H9 (cell line): ENCODE measurements around the gene NTN3. TPM values are rescaled to one million over a fixed set of nuclear protein-coding genes. Genes with fewer than 3 reads are reported as not detected.

Experiments used
- DNase-seq: peaks from one replicate; pipeline ENCODE4 v3.0.0-alpha.2; 2017
- H2AFZ ChIP-seq: one replicate; pipeline ENCODE4 v1.6.1; 2013; ENCODE audit warnings: mild to moderate bottlenecking, low read length, control low read depth, moderate library complexity
- H2AK5ac ChIP-seq: 2 replicates; pipeline ENCODE4 v1.6.1; 2013; ENCODE audit warnings: low read length, control low read depth, mixed read lengths; ENCODE audit not compliant: insufficient read length
- H2BK120ac ChIP-seq: one replicate; pipeline ENCODE4 v1.6.1; 2013; ENCODE audit warnings: low read depth, mild to moderate bottlenecking, low read length, control low read depth, inconsistent platforms; ENCODE audit not compliant: poor library complexity, severe bottlenecking
- H2BK12ac ChIP-seq: 2 replicates; pipeline ENCODE4 v1.6.1; 2013; ENCODE audit warnings: low read length, control low read depth, mixed read lengths, low read depth; ENCODE audit not compliant: insufficient read length
- H2BK15ac ChIP-seq: 2 replicates; pipeline ENCODE4 v1.6.1; 2013; ENCODE audit warnings: low read depth, low read length, control low read depth
- H2BK20ac ChIP-seq: one replicate; pipeline ENCODE4 v1.6.1; 2013; ENCODE audit warnings: low read depth, mild to moderate bottlenecking, low read length, control low read depth, inconsistent platforms; ENCODE audit not compliant: poor library complexity, severe bottlenecking
- H2BK5ac ChIP-seq: 2 replicates; pipeline ENCODE4 v1.6.1; 2013; ENCODE audit warnings: low read length, control low read depth, mixed read lengths; ENCODE audit not compliant: insufficient read length
- H3K14ac ChIP-seq: 2 replicates; pipeline ENCODE4 v1.6.1; 2013; ENCODE audit warnings: low read length, control low read depth; ENCODE audit not compliant: insufficient read depth
- H3K18ac ChIP-seq: 2 replicates; pipeline ENCODE4 v1.6.1; 2013; ENCODE audit warnings: low read depth, mild to moderate bottlenecking, mixed read lengths, low read length, control low read depth; ENCODE audit not compliant: insufficient read length
- H3K23ac ChIP-seq: 2 replicates; pipeline ENCODE4 v1.6.1; 2013; ENCODE audit warnings: low read length, control low read depth, mixed read lengths, low read depth; ENCODE audit not compliant: insufficient read length
- H3K23me2 ChIP-seq: 2 replicates; pipeline ENCODE4 v1.6.1; 2013; ENCODE audit warnings: low read depth, mild to moderate bottlenecking, mixed read lengths, low read length, control low read depth; ENCODE audit not compliant: insufficient read length, poor library complexity, severe bottlenecking
- H3K27ac ChIP-seq: 2 replicates; pipeline ENCODE4 v1.5.1; 2013; ENCODE audit warnings: low read length, control low read depth, mixed read lengths, low read depth; ENCODE audit not compliant: insufficient read length
- H3K27me3 ChIP-seq: 2 replicates; pipeline ENCODE4 v1.6.1; 2013; ENCODE audit warnings: low read length, control low read depth, inconsistent platforms; ENCODE audit not compliant: insufficient read depth
- H3K4ac ChIP-seq: 2 replicates; pipeline ENCODE4 v1.6.1; 2013; ENCODE audit warnings: low read depth, mild to moderate bottlenecking, control low read depth, inconsistent platforms, low read length, moderate library complexity
- H3K4me1 ChIP-seq: 2 replicates; pipeline ENCODE4 v1.6.1; 2013; ENCODE audit warnings: low read length, control low read depth, inconsistent platforms; ENCODE audit not compliant: insufficient read depth
- H3K4me2 ChIP-seq: 2 replicates; pipeline ENCODE4 v1.6.1; 2013; ENCODE audit warnings: low read length, control low read depth, mixed read lengths; ENCODE audit not compliant: insufficient read length, insufficient read depth
- H3K56ac ChIP-seq: 2 replicates; pipeline ENCODE4 v1.6.1; 2013; ENCODE audit warnings: low read depth, mild to moderate bottlenecking, mixed read lengths, low read length, control low read depth; ENCODE audit not compliant: insufficient read length
- H3K79me1 ChIP-seq: 2 replicates; pipeline ENCODE4 v1.6.1; 2013; ENCODE audit warnings: low read depth, mild to moderate bottlenecking, moderate library complexity, low read length, control low read depth, inconsistent platforms; ENCODE audit not compliant: insufficient read depth, poor library complexity, severe bottlenecking
- H3K79me2 ChIP-seq: 2 replicates; pipeline ENCODE4 v1.6.1; 2013; ENCODE audit warnings: low read length, control low read depth, inconsistent platforms; ENCODE audit not compliant: insufficient read depth
- H3K9ac ChIP-seq: 2 replicates; pipeline ENCODE4 v1.6.1; 2013; ENCODE audit warnings: low read length, control low read depth, mixed read lengths; ENCODE audit not compliant: insufficient read length; ENCODE audit errors: extremely low read depth
- H3K9me3 ChIP-seq: one replicate; pipeline ENCODE4 v1.6.1; 2013; ENCODE audit warnings: low read depth, low read length, inconsistent platforms; ENCODE audit not compliant: control insufficient read depth
- H3T11ph ChIP-seq: one replicate; pipeline ENCODE4 v1.6.1; 2013; ENCODE audit warnings: mild to moderate bottlenecking, low read length, control low read depth, inconsistent platforms
- H4K20me1 ChIP-seq: one replicate; pipeline ENCODE4 v1.6.1; 2013; ENCODE audit not compliant: control insufficient read depth, insufficient read length, insufficient read depth
- H4K5ac ChIP-seq: 2 replicates; pipeline ENCODE4 v1.6.1; 2013; ENCODE audit warnings: low read depth, mild to moderate bottlenecking, mixed read lengths, low read length, control low read depth; ENCODE audit not compliant: insufficient read length
- H4K8ac ChIP-seq: replicated peaks from 2 replicates; pipeline ENCODE4 v1.6.1; 2013; ENCODE audit warnings: low read length, control low read depth, mixed read lengths, low read depth; ENCODE audit not compliant: insufficient read length
- H4K91ac ChIP-seq: 2 replicates; pipeline ENCODE4 v1.6.1; 2013; ENCODE audit warnings: low read depth, mild to moderate bottlenecking, moderate library complexity, mixed read lengths, low read length, control low read depth; ENCODE audit not compliant: insufficient read length
- H3K27ac Mint-ChIP-seq, 3 experiments: 2 replicates in 2 of 3; 3 replicates in 1 of 3; pipeline ENCODE4 v1.8.0; 2020 to 2021; ENCODE audit warnings: mixed read lengths in 3 of 3, mild to moderate bottlenecking in 1 of 3, moderate library complexity in 1 of 3
- H3K27me3 Mint-ChIP-seq: 2 replicates; pipeline ENCODE4 v1.8.0; 2021; ENCODE audit warnings: low read depth, mild to moderate bottlenecking, moderate library complexity, mixed read lengths
- H3K36me3 Mint-ChIP-seq, 3 experiments: 2 replicates in 2 of 3; 3 replicates in 1 of 3; pipeline ENCODE4 v1.8.0; 2020 to 2021; ENCODE audit warnings: low read depth in 3 of 3, mixed read lengths in 3 of 3; ENCODE audit not compliant: insufficient read depth in 1 of 3
- H3K4me1 Mint-ChIP-seq, 2 experiments: 2 replicates each; pipeline ENCODE4 v1.8.0; 2020; ENCODE audit warnings: mixed read lengths in 2 of 2
- H3K4me3 Mint-ChIP-seq, 2 experiments: 2 replicates in 1 of 2; 3 replicates in 1 of 2; pipeline ENCODE4 v1.8.0; 2020 to 2021; ENCODE audit warnings: mild to moderate bottlenecking in 2 of 2, mixed read lengths in 2 of 2, moderate library complexity in 1 of 2
- H3K9me3 Mint-ChIP-seq, 2 experiments: 2 replicates in 1 of 2; 3 replicates in 1 of 2; pipeline ENCODE4 v1.8.0; 2020; ENCODE audit warnings: mild to moderate bottlenecking in 2 of 2, mixed read lengths in 2 of 2, moderate library complexity in 1 of 2
- WGBS: extraction: QIAGEN DNeasy Blood & Tissue Kit; methylation state at CpG from one replicate; pipeline ENCODE4 v1.1.7; 2013; ENCODE audit warnings: missing lambda C conversion rate, low lambda C conversion rate, mixed read lengths; ENCODE audit not compliant: insufficient read length; ENCODE audit errors: extremely low coverage; 5-methylcytosine and 5-hydroxymethylcytosine counted together
- total RNA-seq: library from RNA; stranded (reverse); gene quantifications from 2 replicates; pipeline ENCODE4 v1.2.1, GENCODE V29; 2021
- TF ChIP-seq, protein P1 (sequence below): fragments of 200-600 bp; sonication (generic); conservative IDR thresholded peaks from 3 replicates; pipeline ENCODE4 v1.8.0; 2021; ENCODE audit warnings: antibody characterized with exemption, mild to moderate bottlenecking

The NTN3 gene
- total RNA-seq, 1 experiment from 2014 or later: 1.3 TPM

DNA sequence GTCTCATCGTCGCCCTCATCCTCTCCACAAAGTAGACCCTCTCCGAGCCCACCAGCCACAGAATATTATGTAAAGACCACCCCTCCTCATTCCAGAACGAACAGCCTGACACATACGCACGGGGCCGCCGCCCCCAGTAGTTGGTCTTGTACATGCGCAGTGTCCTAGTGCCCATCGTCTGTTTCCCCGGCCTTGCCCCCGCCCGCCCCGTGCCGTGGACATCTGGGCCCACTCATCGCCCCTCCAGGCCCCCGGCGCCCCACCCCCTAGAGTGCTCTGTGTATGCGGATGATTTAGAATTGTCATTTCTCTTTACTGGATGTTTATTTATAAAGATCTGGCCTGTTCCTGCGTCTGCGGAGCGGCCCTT, 48.6 kb downstream of the NTN3 start:
- WGBS: no CpG with 5 or more reads among the region's 22 CpGs
- H3K27ac ChIP-seq: no peak overlapping the region

More for the DNA sequence above, 48.6 kb downstream of the NTN3 start:
- peaks cover 26 to 37% of the 10 kb centered on the region in 2 experiments for H3K4me1 Mint-ChIP-seq
- Histone ChIP-seq H2BK120ac (no peak overlapping the region), H2BK5ac (no peak overlapping the region), H3K27me3 (no peaks in the 10 kb centered on the region), H3K4ac (no peak overlapping the region), H4K91ac (no peak overlapping the region), H2AK5ac (no peak overlapping the region), H4K5ac (no peak overlapping the region), H4K8ac (no peak overlapping the region), H3K4me1 (no peaks in the 10 kb centered on the region), H2AFZ (no peak overlapping the region), H3K23ac (no peak overlapping the region), H3K56ac (no peak overlapping the region), H2BK12ac (no peak overlapping the region), H3K4me2 (peak overlapping the region; percentile 57), H2BK20ac (no peak overlapping the region), H3K9me3 (no peaks in the 10 kb centered on the region), H3K18ac (no peak overlapping the region), H3K23me2 (peaks cover 13% of the 10 kb centered on the region), H3K79me2 (peaks cover 33% of the 10 kb centered on the region; the same call in 1 of the 2 replicates), H2BK15ac (no peak overlapping the region), H3K14ac (no peak overlapping the region), H4K20me1 (no peaks in the 10 kb centered on the region), H3K9ac (no peak overlapping the region), H3T11ph (no peak overlapping the region), H3K79me1 (peaks cover 9% of the 10 kb centered on the region)
- H3K9me3 Mint-ChIP-seq: no peaks in the 10 kb centered on the region
- peak overlapping the region; percentile 95 to 97 (median 96); a peak in 6 of 7 replicates for H3K27ac Mint-ChIP-seq
- H3K27me3 Mint-ChIP-seq: no peaks in the 10 kb centered on the region; the same call in 1 of the 2 replicates
- H3K36me3 Mint-ChIP-seq: peaks cover 6 to 40% (median 25%) of the 10 kb centered on the region in 3 experiments; a peak in 6 of 7 replicates
- TF ChIP-seq, protein P1, sequence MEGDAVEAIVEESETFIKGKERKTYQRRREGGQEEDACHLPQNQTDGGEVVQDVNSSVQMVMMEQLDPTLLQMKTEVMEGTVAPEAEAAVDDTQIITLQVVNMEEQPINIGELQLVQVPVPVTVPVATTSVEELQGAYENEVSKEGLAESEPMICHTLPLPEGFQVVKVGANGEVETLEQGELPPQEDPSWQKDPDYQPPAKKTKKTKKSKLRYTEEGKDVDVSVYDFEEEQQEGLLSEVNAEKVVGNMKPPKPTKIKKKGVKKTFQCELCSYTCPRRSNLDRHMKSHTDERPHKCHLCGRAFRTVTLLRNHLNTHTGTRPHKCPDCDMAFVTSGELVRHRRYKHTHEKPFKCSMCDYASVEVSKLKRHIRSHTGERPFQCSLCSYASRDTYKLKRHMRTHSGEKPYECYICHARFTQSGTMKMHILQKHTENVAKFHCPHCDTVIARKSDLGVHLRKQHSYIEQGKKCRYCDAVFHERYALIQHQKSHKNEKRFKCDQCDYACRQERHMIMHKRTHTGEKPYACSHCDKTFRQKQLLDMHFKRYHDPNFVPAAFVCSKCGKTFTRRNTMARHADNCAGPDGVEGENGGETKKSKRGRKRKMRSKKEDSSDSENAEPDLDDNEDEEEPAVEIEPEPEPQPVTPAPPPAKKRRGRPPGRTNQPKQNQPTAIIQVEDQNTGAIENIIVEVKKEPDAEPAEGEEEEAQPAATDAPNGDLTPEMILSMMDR: no peak
- no peak for DNase-seq
- H3K4me3 Mint-ChIP-seq: peak overlapping the region; percentile 78 to 79
